ENCODE results near the gene TCP10L. TPM values are rescaled to one million over a fixed set of nuclear protein-coding genes. Genes with fewer than 3 reads are reported as not detected.
A peak's percentile ranks its signal among the peaks of the same experiment; 100 is the strongest.

Gene TCP10L
- total and polyA plus RNA-seq, 2 of the 4 experiments (the other 2 are of a cell fraction), result 0.09 TPM; not detected in 1

GRCh38 chr21:32611471-32611997 lies 26.2 kb upstream of the TCP10L start:
- H3K4ac ChIP-seq (ENCODE audit: low read depth, low read length), result no peak overlapping the region
- H3K79me1 ChIP-seq (ENCODE audit: low read depth in 1 of 2, low read length in 2 of 2), result peaks cover 16 to 18% of the 10 kb centered on the region in 2 experiments
- peak overlapping the region; percentile 80 for H3K4me3 ChIP-seq (ENCODE audit: insufficient read depth, low read depth, low read length)
- H2AK5ac ChIP-seq (ENCODE audit: low read depth, low read length), result no peak overlapping the region
- intact Hi-C loops (cut with micrococcal nuclease) (no loop called here), in situ Hi-C loops (cut with MboI; ENCODE audit: low sequenced_read_pairs) (no loop called here), dilution Hi-C loops (cut with HindIII; ENCODE audit: low sequenced_read_pairs, unreplicated experiment) (no loop called here)
- H4K20me1 ChIP-seq (ENCODE audit: insufficient read depth, low read length), result peaks cover 4% of the 10 kb centered on the region; the same call in 1 of the 2 replicates
- no peak overlapping the region for H2BK15ac ChIP-seq (ENCODE audit: low read depth, low read length)
- H4K8ac ChIP-seq (ENCODE audit: low read depth in 2 of 2, low read length in 2 of 2), result peak overlapping the region in 1 of 2 experiments; percentile 46; a peak in 2 of 4 replicates
- H2BK20ac ChIP-seq (ENCODE audit: low read depth, low read length), result no peak overlapping the region
- no peak overlapping the region for H2BK5ac ChIP-seq (ENCODE audit: low read depth, low read length, poor library complexity, severe bottlenecking)
- H3K9me1 ChIP-seq (ENCODE audit: insufficient read depth, low read length), result no peaks in the 10 kb centered on the region
- no peak overlapping the region for H4K91ac ChIP-seq (ENCODE audit: insufficient read depth, low read depth, low read length)
- no peak for TF ChIP-seq MXI1 (IDR thresholded peaks at IDR 0.05; ENCODE audit: borderline replicate concordance, low read depth, low read length)
- TF ChIP-seq MAFK (IDR thresholded peaks at IDR 0.05; ENCODE audit: low read depth, low read length), result no peak
- TF ChIP-seq USF2 (IDR thresholded peaks at IDR 0.05; ENCODE audit: low read depth, low read length), result no peak
- no peak for TF ChIP-seq SMC3 (IDR thresholded peaks at IDR 0.05; ENCODE audit: low read depth, low read length)
- no peak for TF ChIP-seq BHLHE40 (IDR thresholded peaks at IDR 0.05; ENCODE audit: low read depth, low read length)
- TF ChIP-seq, protein P1, sequence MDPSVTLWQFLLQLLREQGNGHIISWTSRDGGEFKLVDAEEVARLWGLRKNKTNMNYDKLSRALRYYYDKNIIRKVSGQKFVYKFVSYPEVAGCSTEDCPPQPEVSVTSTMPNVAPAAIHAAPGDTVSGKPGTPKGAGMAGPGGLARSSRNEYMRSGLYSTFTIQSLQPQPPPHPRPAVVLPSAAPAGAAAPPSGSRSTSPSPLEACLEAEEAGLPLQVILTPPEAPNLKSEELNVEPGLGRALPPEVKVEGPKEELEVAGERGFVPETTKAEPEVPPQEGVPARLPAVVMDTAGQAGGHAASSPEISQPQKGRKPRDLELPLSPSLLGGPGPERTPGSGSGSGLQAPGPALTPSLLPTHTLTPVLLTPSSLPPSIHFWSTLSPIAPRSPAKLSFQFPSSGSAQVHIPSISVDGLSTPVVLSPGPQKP (IDR thresholded peaks at IDR 0.05; ENCODE audit: borderline replicate concordance, low read depth, low read length), result no peak
- TF ChIP-seq CHD1 (IDR thresholded peaks at IDR 0.05; ENCODE audit: low read depth, low read length), result no peak
- TF ChIP-seq RAD21 (IDR thresholded peaks at IDR 0.05; ENCODE audit: low read length), result no peak
- TF ChIP-seq, protein P2, sequence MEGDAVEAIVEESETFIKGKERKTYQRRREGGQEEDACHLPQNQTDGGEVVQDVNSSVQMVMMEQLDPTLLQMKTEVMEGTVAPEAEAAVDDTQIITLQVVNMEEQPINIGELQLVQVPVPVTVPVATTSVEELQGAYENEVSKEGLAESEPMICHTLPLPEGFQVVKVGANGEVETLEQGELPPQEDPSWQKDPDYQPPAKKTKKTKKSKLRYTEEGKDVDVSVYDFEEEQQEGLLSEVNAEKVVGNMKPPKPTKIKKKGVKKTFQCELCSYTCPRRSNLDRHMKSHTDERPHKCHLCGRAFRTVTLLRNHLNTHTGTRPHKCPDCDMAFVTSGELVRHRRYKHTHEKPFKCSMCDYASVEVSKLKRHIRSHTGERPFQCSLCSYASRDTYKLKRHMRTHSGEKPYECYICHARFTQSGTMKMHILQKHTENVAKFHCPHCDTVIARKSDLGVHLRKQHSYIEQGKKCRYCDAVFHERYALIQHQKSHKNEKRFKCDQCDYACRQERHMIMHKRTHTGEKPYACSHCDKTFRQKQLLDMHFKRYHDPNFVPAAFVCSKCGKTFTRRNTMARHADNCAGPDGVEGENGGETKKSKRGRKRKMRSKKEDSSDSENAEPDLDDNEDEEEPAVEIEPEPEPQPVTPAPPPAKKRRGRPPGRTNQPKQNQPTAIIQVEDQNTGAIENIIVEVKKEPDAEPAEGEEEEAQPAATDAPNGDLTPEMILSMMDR (conservative IDR thresholded peaks at IDR 0.05; ENCODE audit: low read depth, low read length), result no peak
- no peak for TF ChIP-seq NFE2L2 (IDR thresholded peaks at IDR 0.05; ENCODE audit: low read depth, low read length)
- no peak for TF ChIP-seq POLR2A (IDR thresholded peaks at IDR 0.05; ENCODE audit: low read depth, low read length)
- TF ChIP-seq RCOR1 (IDR thresholded peaks at IDR 0.05; ENCODE audit: insufficient replicate concordance, low read length), result no peak
- no peak overlapping the region; the same call in 1 of the 2 replicates for H3K14ac ChIP-seq (replicated peaks; ENCODE audit: low read depth, low read length)
- ATAC-seq (ENCODE audit: low read depth) (peak; percentile 15), DNase-seq (peak; percentile 18)
- H3K27me3 ChIP-seq (ENCODE audit: control insufficient read depth, insufficient read depth, low read length), result no peaks in the 10 kb centered on the region
- no peak overlapping the region for H4K5ac ChIP-seq (ENCODE audit: low read depth, low read length)
- 0 out of 2 replicates have a peak overlapping the region, but pooled peaks have one; percentile 54 for H3K23ac ChIP-seq (ENCODE audit: low read depth, low read length)
- 1% methylated on average over 21 of the region's 28 CpGs; no CpG with 5 or more reads in 1 of the 2 experiments for WGBS, 2 experiments (ENCODE audit: extremely low coverage in 2 of 2, insufficient read length in 1 of 2)
- H2AK9ac ChIP-seq (replicated peaks; ENCODE audit: low read depth, low read length, poor library complexity), result peak overlapping the region; percentile 90
- H3K9me3 ChIP-seq (ENCODE audit: control insufficient read depth, insufficient read depth, low read length), result no peaks in the 10 kb centered on the region
- CTCF ChIA-PET, result interaction anchor here (4.3 kb wide), 1 partner anchor 11 kb away, joined by 26 read pairs; no protein-coding TSS in a partner anchor
- H3K56ac ChIP-seq (ENCODE audit: extremely low read depth, insufficient read depth, low read length), result no peak overlapping the region; the same call in 1 of the 2 replicates
- H3K4me2 ChIP-seq (ENCODE audit: low read depth, low read length), result peak overlapping the region; percentile 85
- H2AFZ ChIP-seq (replicated peaks; ENCODE audit: low read length, poor library complexity), result peak overlapping the region; percentile 100
- peaks cover 2% of the 10 kb centered on the region; the same call in 1 of the 2 replicates for H3K4me1 ChIP-seq (ENCODE audit: control insufficient read depth, insufficient read depth, low read length)
- peak overlapping the region; percentile 85 for H3K9ac ChIP-seq (ENCODE audit: low read depth, low read length)
- no peak overlapping the region for H2BK120ac ChIP-seq (ENCODE audit: low read depth, low read length)
- POLR2A ChIA-PET (ENCODE audit: unreplicated experiment), result no interaction called here
- BruUV-seq (replicated peaks), result no TSS peak
- H3K18ac ChIP-seq (ENCODE audit: low read depth, low read length), result no peak overlapping the region
- H3K27ac ChIP-seq (ENCODE audit: insufficient read depth, low read length), result peak overlapping the region; percentile 91; the same call in 1 of the 2 replicates
- H3K36me3 ChIP-seq (ENCODE audit: control insufficient read depth, insufficient read depth, low read length), result peaks cover 4% of the 10 kb centered on the region

Data from IMR-90 (cell line).